Measurements from ENCODE around the gene TACC2.
A peak's percentile ranks its signal among the peaks of the same experiment; 100 is the strongest.

Gene TACC2

DNA sequence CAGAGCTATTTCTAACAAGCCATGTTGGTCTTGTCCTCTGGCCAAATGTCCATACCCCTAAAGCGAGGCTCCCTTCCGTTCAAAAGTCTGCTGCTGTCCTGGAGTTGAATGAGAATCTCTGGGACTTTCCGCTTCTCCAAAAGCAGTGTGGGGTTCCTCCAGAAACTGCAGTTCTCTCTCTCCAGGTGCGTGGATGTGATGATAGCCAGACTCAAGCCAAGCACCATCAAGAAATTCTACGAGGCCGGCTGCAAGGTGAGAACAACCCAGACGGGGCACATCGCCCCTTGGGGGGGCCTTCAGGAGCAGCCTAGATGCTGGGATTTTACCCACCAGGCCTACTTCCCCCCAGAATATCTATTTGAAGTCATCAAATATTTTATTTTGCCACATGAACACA is 308.6 kb downstream of the TACC2 start:
- no peak for DNase-seq (ENCODE audit: low read depth)

DNA sequence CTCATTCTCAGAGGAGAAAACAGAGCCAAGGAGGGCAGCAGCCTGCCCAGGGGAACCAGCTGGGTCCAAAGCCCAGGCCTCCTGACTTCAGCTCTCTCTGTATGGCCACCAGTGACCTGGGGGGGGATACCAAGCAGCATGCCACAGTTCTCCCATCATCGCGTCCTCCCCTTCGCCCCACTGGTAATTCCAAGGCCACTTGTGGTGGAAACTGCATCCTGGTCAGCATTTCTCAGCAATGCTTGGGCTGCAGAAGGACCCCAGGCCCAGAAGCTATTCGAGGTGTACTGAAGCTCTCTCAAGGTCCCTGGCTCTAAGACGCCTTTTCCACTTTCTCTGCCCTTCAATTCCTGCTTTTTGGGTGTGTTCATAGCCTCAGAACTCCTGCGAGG is 309.2 kb downstream of the TACC2 start:
- DNase-seq (ENCODE audit: low read depth) = no peak

DNA sequence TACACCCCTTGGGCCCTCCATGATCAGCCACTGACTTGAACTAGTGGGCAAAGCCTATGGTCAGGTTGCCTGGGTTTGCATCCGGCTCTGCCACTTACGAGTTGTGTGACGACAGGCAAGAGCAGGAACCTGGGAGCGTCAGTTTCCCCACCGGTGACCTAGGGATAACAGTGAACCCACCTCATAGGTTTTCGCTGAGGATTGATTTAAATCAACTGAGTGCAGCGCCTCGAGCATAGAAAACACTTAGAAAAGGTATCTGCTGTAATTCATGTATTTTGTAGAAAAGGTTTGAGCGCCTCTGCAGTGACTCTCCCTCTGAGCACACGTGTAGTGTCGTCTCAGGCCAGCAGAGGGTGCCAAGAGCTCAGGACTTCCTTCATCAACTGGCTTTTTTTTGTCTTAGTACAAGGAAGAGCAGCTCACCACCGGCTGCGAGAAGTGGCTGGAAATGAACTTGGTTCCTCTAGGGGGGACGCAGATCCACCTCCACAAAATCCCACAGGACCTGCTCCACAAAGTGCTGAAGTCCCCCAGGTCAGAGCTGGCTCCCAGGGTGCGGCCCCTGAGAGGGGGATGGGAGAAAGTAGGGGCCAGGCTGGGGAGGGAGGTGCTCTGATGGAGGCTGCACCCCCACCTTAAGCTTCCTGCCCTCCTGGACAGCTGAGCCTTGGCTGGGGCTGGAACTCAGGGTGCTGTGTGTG is 309.8 kb downstream of the TACC2 start:
- peak; percentile 64 for DNase-seq (ENCODE audit: low read depth)

DNA sequence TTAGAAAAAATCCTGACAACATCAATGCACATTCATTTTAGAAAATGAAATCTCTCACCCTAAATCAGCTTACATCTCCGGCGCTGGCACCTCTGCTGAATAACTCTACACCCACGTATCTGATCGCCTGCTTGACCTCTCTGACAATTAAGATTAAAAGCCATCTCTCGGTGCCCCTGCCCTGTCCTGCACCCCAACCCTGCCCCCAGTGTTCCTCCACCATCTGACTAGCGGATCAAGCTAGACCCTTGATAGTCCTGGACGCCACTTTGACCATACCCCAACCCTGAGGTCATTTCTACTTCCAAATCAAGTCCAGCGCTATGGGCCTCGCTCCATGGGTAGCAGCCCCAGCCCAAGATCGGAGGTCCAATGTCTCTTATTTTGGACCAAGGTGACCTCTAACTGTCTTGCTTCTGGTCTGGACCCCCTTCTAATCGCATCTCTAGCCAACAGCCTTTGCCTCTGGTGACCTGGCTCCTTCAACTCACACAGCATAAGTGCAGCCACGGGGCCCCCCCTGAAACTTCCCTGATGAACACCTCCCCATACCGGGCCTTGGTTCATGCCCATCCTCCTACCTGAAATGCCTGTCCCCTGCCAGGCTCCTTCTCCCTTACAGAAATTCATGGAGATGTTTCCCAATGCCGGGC is 310.6 kb downstream of the TACC2 start:
- DNase-seq (ENCODE audit: low read depth) = no peak

DNA sequence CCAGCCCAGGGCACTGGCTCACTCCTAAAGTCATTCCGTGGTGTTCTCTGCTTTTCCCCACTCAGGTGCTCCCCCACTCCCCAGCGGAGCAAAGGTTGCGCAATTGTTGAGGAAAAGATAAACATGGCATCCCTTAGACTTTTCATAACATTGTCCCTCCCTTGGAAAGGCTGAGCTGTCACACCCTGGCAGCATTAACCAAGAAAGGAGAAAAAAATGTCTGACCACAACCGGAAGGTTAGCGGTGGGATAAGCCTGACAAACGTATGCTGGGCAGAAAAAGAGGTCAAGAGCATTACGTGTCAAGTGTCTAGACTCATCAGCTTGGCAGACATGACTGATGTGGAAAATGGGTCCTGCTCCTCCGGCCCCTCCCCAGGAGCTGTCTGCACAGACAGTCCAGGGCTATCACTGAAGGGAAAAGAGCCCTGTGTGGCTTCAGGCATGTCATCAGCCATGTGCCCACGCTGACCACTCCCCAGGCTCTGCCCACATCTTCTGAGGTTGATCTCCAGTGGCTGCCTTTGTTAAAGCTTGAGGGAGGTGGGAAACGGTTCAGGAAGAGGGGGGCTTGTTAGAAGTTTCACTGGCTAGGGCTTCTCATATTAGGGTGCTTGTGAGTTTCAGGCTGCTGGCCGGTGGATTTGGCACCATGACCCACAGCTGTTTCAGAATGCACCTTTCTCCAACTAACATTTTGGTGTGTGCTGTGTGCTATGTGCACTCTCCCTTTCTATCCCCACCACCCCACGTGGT is 312.3 kb downstream of the TACC2 start:
- peak; percentile 88 for DNase-seq (ENCODE audit: low read depth)

DNA sequence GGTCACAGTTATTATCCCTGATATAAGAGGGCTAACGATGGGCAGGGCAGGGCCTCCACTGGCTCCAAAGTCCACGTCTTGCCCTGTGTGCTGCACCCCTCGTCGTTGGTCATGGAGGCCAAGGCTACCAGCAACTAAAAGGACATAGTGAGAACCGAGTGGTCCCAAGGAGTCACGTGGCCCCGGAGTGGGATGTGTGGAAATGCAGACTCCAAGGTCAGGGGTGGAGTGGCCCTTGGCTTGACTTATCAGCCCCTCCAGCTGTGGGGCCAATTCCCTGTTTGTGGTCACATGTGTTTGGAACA is 312.8 kb downstream of the TACC2 start:
- DNase-seq (ENCODE audit: low read depth) = no peak

DNA sequence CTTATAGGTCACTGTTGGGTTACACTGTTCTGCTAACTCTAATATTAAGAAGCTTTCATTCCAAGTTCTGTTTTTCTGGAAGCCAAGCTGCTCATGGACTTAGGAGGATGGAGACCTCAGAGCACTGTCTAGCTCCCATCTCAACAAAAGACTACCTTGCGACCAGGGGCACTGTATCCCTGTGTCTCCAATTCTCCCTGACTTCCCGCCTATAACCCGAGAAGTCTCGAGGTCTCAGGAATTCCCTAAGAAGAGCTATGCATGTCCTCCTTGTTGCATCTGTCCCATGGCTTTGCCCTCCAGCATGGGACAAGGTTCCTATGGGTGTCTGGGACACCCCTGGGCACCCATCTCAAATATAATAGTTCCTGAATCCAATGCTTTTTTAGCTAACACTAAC is 313.4 kb downstream of the TACC2 start:
- DNase-seq (ENCODE audit: low read depth) = no peak

DNA sequence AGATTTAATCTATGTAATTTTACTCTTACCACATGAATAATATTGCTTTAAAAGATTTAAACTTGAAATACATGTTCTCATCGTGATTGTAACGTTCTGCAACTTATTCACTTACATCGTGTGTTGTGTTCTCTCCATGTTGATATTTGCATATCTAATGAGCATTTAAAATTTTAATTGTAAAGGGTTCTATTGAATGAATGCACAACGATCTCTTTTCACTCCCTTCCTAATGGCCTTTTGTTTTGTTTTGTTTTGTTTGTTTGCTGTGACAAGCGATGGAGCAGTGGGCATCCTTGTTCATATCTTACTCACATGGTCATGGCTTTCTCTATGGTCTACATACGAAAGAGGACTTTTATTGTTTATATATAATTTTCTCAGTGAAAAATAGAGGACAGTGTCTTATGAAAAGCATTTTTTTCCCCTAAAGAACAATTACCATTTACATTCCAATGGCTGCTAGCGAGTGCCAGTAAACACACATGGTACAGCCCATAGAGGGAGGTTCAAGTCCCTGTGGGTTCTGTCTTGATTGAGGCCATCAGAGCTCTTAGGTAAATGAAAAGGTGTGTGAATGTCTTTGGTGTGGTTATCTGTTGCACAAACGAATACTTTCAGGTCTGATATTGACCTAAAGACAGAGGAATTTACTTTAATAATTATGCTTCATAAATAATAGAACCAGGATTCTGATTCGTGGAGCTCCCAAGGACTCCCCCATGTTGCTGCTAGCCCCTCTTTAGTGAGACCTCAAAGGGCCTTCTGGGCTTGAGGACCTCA is 314.5 kb downstream of the TACC2 start:
- DNase-seq (ENCODE audit: low read depth) = no peak
